ENCODE data around the gene GFRA1. TPM values are rescaled to one million over a fixed set of nuclear protein-coding genes. Genes with fewer than 3 reads are reported as not detected.

GFRA1 gene
- total and polyA plus RNA-seq, 5 experiments from 2014 or later, result not detected

- no peak overlapping the region for H3K4me3 Mint-ChIP-seq
- H3K36me3 Mint-ChIP-seq, result no peaks in the 10 kb centered on the region
- no peak overlapping the region for H3K27ac Mint-ChIP-seq
- no peak for ATAC-seq
- H3K9me3 Mint-ChIP-seq, result no peaks in the 10 kb centered on the region
- POLR2A ChIA-PET, result no interaction called here
- no peak for DNase-seq
- H3K27me3 Mint-ChIP-seq, result peaks cover 0 to 21% (median 4%) of the 10 kb centered on the region in 5 donors
- H3K4me1 Mint-ChIP-seq, result no peaks in the 10 kb centered on the region
Measured at GRCh38 chr10:116138897-116139296, 134.1 kb downstream of the GFRA1 start.

DNA sequence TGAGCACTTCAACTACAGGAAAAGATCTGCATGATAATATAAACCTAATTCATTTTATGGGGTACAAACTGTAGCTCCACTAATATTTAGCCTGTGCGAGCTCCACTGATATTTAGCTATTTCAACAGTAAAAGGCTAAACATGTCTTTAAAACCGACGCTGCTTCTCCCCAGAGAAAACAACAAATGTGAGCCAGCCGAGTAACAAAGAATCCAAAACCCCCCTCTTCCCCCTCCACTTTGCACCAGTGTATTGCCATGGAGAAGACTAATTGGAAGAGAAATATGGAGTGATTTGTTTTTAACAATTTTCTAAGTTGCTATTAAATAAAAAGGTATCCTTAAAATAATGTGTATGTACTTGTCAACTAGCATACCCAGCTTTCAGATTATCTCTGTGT, 136.7 kb downstream of the GFRA1 start:
- ATAC-seq (no peak), DNase-seq (no peak)
- POLR2A ChIA-PET, result interaction anchor here (0.6 kb wide), 1 partner anchor 25 kb away, joined by 3 read pairs; no protein-coding TSS in a partner anchor
- Mint-ChIP-seq H3K27ac (no peak overlapping the region), H3K9me3 (peaks cover 0 to 3% (median 0%) of the 10 kb centered on the region in 9 donors), H3K4me1 (no peaks in the 10 kb centered on the region), H3K4me3 (no peak overlapping the region), H3K36me3 (no peaks in the 10 kb centered on the region), H3K27me3 (peaks cover 0 to 34% (median 4%) of the 10 kb centered on the region in 5 donors)

DNA sequence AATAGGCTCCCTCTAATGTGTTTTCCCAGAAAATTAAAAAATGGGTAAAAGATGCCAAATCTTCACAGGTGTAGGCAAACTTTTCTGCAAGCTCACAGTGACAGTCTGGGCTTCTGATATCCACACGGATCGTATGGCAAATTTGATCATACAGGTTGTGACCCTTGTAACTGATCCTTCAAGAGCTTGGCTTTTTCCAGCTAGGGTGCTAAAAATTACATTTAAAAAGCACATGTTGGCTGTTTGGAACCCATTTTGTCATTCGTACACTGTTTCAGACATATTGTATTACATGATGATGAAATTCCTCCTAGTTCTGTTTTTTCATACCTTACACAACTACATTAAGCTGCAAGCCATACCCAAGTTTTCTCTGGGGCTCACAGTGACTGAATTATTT, 138.7 kb downstream of the GFRA1 start:
- no peak overlapping the region for H3K27ac Mint-ChIP-seq
- peaks cover 0 to 3% (median 2%) of the 10 kb centered on the region in 9 donors for H3K9me3 Mint-ChIP-seq
- POLR2A ChIA-PET, result no interaction called here
- no peaks in the 10 kb centered on the region for H3K4me1 Mint-ChIP-seq
- no peak for DNase-seq
- no peak for ATAC-seq
- no peaks in the 10 kb centered on the region for H3K36me3 Mint-ChIP-seq
- H3K4me3 Mint-ChIP-seq, result no peak overlapping the region
- H3K27me3 Mint-ChIP-seq, result peaks cover 0 to 27% (median 4%) of the 10 kb centered on the region in 5 donors

GRCh38 chr10:116133634-116134033, 139.4 kb downstream of the GFRA1 start:
- H3K4me3 Mint-ChIP-seq, result no peak overlapping the region
- peaks cover 0 to 8% (median 3%) of the 10 kb centered on the region in 9 donors for H3K9me3 Mint-ChIP-seq
- POLR2A ChIA-PET, result no interaction called here
- no peak for DNase-seq
- H3K27me3 Mint-ChIP-seq, result peaks cover 0 to 20% (median 4%) of the 10 kb centered on the region in 5 donors
- H3K4me1 Mint-ChIP-seq, result no peaks in the 10 kb centered on the region
- ATAC-seq, result no peak
- H3K36me3 Mint-ChIP-seq, result no peaks in the 10 kb centered on the region
- H3K27ac Mint-ChIP-seq, result no peak overlapping the region

DNA sequence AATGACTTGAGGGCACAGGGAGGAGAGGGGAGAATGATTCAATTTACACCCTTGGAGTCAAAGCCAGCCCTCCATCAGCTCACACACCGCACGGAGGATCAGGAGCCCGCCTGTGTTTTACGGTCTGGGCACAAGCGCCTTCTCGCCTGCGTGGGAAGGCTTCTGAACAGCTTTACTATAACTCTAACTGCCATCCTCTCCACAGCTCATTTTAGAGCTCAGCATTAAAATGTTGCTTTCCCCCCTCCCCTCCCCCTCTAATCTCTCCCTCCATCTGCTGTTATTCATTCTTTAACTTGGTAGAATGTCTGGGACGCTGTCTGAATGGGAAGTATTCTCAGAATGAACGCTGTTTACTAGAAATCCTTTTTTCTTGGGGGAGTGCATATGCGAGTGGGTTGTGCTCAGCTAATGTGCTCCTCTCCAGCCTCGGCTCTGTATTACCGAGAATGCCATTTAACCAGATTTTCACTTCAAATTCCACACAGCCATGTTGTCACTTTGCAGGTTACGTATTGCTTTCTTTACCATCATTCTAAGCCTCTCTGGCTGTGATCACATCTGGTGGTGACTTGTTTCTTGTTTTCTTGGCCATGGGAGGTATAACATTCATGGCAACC, 140.1 kb downstream of the GFRA1 start:
- POLR2A ChIA-PET, result no interaction called here
- DNase-seq (no peak), ATAC-seq (no peak)
- no peak overlapping the region for H3K27ac Mint-ChIP-seq
- no peak overlapping the region for H3K4me3 Mint-ChIP-seq
- peaks cover 0 to 13% (median 2%) of the 10 kb centered on the region in 5 donors for H3K27me3 Mint-ChIP-seq
- H3K4me1 Mint-ChIP-seq, result no peaks in the 10 kb centered on the region
- peaks cover 0 to 8% (median 3%) of the 10 kb centered on the region in 9 donors for H3K9me3 Mint-ChIP-seq
- H3K36me3 Mint-ChIP-seq, result no peaks in the 10 kb centered on the region

DNA sequence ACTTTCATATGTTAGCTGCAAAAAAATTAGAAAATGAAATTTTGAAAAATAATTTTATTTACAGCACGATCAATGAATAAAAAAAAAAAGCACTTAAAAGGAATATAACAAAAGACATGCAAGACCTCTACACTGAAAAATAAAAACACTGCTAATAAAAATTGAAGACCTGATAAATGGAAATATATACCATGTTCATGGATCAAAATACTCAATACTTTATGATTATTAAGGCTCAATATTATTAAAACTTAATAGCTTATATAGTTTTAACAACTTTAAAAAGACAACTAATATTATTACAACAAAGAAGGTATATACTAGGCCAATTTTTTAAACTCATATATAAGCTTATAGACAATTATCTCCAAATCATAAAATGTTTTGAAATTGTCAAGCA, 143.0 kb downstream of the GFRA1 start:
- Mint-ChIP-seq H3K4me3 (no peak overlapping the region), H3K4me1 (no peaks in the 10 kb centered on the region), H3K27ac (no peak overlapping the region), H3K36me3 (no peaks in the 10 kb centered on the region), H3K9me3 (peaks cover 0 to 10% (median 3%) of the 10 kb centered on the region in 9 donors), H3K27me3 (peaks cover 0 to 13% (median 0%) of the 10 kb centered on the region in 5 donors)
- ATAC-seq, result no peak
- POLR2A ChIA-PET, result no interaction called here
- DNase-seq, result no peak

DNA sequence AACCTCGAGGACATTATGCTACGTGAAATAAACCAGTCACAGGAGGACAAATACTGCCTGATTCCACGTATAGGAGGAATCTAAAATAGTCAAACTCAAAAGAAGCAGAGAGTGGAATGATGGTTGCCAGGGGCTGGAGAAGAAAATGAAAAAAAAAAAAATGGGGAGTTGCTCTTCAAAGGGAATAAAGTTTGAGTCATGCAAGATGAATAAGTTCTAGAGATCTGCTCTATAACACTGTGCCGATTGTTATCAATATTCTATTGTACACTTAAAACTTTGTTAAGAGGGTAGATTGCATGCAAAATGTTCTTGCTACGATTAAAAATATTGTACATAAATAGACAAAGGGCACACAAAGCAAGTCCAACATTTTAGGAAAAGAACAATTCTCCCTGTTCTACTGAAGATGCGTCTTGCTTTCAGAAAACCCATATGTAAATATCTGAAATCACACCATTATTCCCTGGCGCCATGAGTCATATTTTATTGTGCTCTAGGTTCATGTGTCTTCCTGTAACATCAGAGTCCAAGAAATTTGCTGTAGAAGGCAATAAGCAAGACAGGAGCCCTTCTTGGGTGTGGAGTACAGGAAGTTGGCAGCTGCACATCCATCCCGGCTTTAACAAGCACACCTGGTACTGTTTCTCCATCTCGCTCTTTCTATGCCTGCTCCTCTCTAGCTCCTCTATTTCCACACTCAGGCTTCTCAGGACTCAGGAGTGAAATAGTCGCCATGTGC, 145.9 kb downstream of the GFRA1 start:
- DNase-seq, result no peak

GRCh38 chr10:116126239-116126638, 146.8 kb downstream of the GFRA1 start:
- no peak overlapping the region for H3K4me3 Mint-ChIP-seq
- H3K27me3 Mint-ChIP-seq, result peaks cover 0 to 9% (median 0%) of the 10 kb centered on the region in 5 donors
- peaks cover 0 to 10% (median 3%) of the 10 kb centered on the region in 9 donors for H3K9me3 Mint-ChIP-seq
- POLR2A ChIA-PET, result no interaction called here
- H3K27ac Mint-ChIP-seq, result peak overlapping the region in 1 of 10 donors; percentile 35
- no peaks in the 10 kb centered on the region for H3K36me3 Mint-ChIP-seq
- ATAC-seq (no peak), DNase-seq (no peak)
- no peaks in the 10 kb centered on the region for H3K4me1 Mint-ChIP-seq

More for the DNA sequence above, 145.9 kb downstream of the GFRA1 start:
- peaks cover 0 to 10% (median 3%) of the 10 kb centered on the region in 9 donors for H3K9me3 Mint-ChIP-seq
- POLR2A ChIA-PET, result no interaction called here
- H3K27me3 Mint-ChIP-seq, result peaks cover 0 to 5% (median 0%) of the 10 kb centered on the region in 5 donors
- H3K36me3 Mint-ChIP-seq, result no peaks in the 10 kb centered on the region
- H3K27ac Mint-ChIP-seq, result no peak overlapping the region
- no peak for ATAC-seq
- H3K4me1 Mint-ChIP-seq, result no peaks in the 10 kb centered on the region
- H3K4me3 Mint-ChIP-seq, result no peak overlapping the region

- H3K4me3 Mint-ChIP-seq, result no peak overlapping the region
- POLR2A ChIA-PET, result no interaction called here
- no peaks in the 10 kb centered on the region for H3K4me1 Mint-ChIP-seq
- no peaks in the 10 kb centered on the region for H3K36me3 Mint-ChIP-seq
- DNase-seq (no peak), ATAC-seq (no peak)
- H3K27me3 Mint-ChIP-seq, result peaks cover 0 to 11% (median 0%) of the 10 kb centered on the region in 5 donors
- peak overlapping the region in 1 of 10 donors; percentile 9 for H3K27ac Mint-ChIP-seq
- H3K9me3 Mint-ChIP-seq, result peaks cover 0 to 8% (median 3%) of the 10 kb centered on the region in 9 donors
Measured at GRCh38 chr10:116125180-116125579, 147.8 kb downstream of the GFRA1 start.

DNA sequence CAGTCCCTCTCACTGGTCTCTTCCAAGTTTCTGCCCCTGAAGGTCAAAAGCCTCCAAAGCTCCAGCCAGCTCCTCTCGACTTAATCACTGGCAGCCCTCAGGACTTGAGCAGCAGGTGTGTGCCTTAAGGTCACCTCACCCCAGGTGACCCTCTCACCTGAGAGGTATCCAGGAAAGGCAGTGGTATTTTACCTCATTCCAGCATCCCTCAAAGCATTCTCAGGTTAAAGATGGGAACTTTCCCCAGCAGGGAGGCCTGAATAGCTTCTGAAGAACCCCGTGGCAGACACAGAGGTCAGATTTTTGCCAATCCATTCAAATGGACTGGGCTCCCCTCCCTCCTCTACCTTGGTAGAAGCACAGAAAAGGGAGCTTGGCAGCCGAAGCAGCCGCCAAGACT, 148.2 kb downstream of the GFRA1 start:
- H3K27me3 Mint-ChIP-seq, result peaks cover 0 to 11% (median 0%) of the 10 kb centered on the region in 5 donors
- peak overlapping the region in 1 of 10 donors; percentile 49 for H3K27ac Mint-ChIP-seq
- ATAC-seq (no peak), DNase-seq (no peak)
- H3K36me3 Mint-ChIP-seq, result no peaks in the 10 kb centered on the region
- H3K4me3 Mint-ChIP-seq, result no peak overlapping the region
- H3K4me1 Mint-ChIP-seq, result no peaks in the 10 kb centered on the region
- POLR2A ChIA-PET, result no interaction called here
- peaks cover 0 to 8% (median 3%) of the 10 kb centered on the region in 9 donors for H3K9me3 Mint-ChIP-seq

DNA sequence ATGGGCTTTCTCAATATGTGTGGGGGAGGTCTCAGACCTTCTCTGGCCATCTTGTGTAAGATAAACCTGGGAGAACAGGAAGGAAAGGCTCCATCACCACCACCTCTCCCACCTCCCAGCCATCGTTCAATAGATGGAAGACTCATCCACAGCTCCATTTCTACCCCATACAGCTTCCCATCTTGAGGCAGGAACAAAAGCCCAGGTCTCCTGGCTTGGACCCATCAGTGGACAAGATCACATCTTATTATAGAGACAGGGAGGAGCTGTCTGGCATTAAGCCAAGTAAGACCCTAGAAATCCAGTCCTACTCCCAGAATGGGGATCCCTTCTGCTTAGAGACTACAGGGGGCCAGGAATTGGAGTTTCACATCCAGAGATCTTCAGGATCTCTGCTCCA, 150.3 kb downstream of the GFRA1 start:
- Mint-ChIP-seq H3K27me3 (peaks cover 0 to 18% (median 0%) of the 10 kb centered on the region in 5 donors), H3K27ac (no peak overlapping the region), H3K9me3 (peaks cover 0 to 10% (median 0%) of the 10 kb centered on the region in 9 donors), H3K36me3 (no peaks in the 10 kb centered on the region), H3K4me3 (no peak overlapping the region), H3K4me1 (no peaks in the 10 kb centered on the region)
- DNase-seq, result no peak
- ATAC-seq, result no peak
- POLR2A ChIA-PET, result no interaction called here

- Mint-ChIP-seq H3K36me3 (no peaks in the 10 kb centered on the region), H3K9me3 (peaks cover 0 to 10% (median 0%) of the 10 kb centered on the region in 9 donors), H3K4me3 (no peak overlapping the region), H3K27me3 (peaks cover 0 to 18% (median 0%) of the 10 kb centered on the region in 5 donors), H3K27ac (no peak overlapping the region), H3K4me1 (no peaks in the 10 kb centered on the region)
- ATAC-seq (no peak), DNase-seq (no peak)
- POLR2A ChIA-PET, result no interaction called here
Measured at GRCh38 chr10:116121640-116122525, 151.1 kb downstream of the GFRA1 start.
